Measurements from ENCODE around the gene CNOT1. TPM values are rescaled to one million over a fixed set of nuclear protein-coding genes. Genes with fewer than 3 reads are reported as not detected.

Gene CNOT1
- total RNA-seq, 1 experiment from 2014 or later, result 230 TPM

DNA sequence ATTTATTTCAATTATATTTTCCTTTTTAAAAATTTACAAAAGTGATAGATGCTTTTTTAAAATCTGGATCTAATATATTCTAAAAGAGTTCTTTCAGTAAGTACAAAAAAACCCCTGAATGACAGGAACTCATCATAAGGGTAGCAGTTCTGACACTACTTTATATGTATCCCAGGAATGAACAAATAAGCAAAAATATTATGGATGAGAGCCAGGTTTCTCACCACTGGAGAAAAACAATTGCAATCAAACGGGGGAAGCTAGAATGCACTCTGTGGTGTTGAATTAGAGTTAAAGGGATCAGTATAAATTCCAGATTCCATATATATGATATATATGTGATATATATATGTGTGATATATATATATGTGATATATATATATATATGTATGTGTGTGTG lies 152.8 kb downstream of the CNOT1 start:
- Histone ChIP-seq H3K4me2 (ENCODE audit: low read length) (no peak overlapping the region), H3K9me3 (ENCODE audit: control insufficient read depth in 1 of 2, insufficient read depth in 1 of 2, low read depth in 1 of 2, low read length in 2 of 2) (no peaks in the 10 kb centered on the region), H3K9ac (ENCODE audit: low read length) (no peak overlapping the region), H3K4me3 (replicated peaks in 1 of 2; ENCODE audit: low read depth in 1 of 2, low read length in 2 of 2) (no peak overlapping the region), H3K4me1 (ENCODE audit: control insufficient read depth in 1 of 2, insufficient read depth in 2 of 2, low read length in 2 of 2) (no peaks in the 10 kb centered on the region), H3K9me2 (ENCODE audit: insufficient read depth) (no peaks in the 10 kb centered on the region), H4K20me1 (ENCODE audit: insufficient read depth) (no peaks in the 10 kb centered on the region), H3K79me2 (ENCODE audit: insufficient read depth, low read length) (no peaks in the 10 kb centered on the region), H3K27ac (ENCODE audit: low read depth, low read length) (no peak overlapping the region), H2AFZ (ENCODE audit: low read depth, low read length, poor library complexity, severe bottlenecking) (no peak overlapping the region), H3K27me3 (ENCODE audit: insufficient read depth, low read length) (no peaks in the 10 kb centered on the region), H3K36me3 (ENCODE audit: control insufficient read depth in 1 of 2, insufficient read depth in 2 of 2, low read length in 2 of 2) (no peaks in the 10 kb centered on the region)
- ATAC-seq (no peak), DNase-seq (ENCODE audit: low read depth, low spot score) (no peak)
- ChIA-PET RAD21 (ENCODE audit: low non-redundant PET in 1 of 2, low total read pairs in 2 of 2, uncharacterized antibody in 2 of 2, unreplicated experiment in 2 of 2) (no interaction called here), CTCF (no interaction called here), POLR2A (no interaction called here)
- no TSS peak for BruUV-seq (replicated peaks)
- TF ChIP-seq, protein P1, sequence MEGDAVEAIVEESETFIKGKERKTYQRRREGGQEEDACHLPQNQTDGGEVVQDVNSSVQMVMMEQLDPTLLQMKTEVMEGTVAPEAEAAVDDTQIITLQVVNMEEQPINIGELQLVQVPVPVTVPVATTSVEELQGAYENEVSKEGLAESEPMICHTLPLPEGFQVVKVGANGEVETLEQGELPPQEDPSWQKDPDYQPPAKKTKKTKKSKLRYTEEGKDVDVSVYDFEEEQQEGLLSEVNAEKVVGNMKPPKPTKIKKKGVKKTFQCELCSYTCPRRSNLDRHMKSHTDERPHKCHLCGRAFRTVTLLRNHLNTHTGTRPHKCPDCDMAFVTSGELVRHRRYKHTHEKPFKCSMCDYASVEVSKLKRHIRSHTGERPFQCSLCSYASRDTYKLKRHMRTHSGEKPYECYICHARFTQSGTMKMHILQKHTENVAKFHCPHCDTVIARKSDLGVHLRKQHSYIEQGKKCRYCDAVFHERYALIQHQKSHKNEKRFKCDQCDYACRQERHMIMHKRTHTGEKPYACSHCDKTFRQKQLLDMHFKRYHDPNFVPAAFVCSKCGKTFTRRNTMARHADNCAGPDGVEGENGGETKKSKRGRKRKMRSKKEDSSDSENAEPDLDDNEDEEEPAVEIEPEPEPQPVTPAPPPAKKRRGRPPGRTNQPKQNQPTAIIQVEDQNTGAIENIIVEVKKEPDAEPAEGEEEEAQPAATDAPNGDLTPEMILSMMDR (IDR thresholded peaks at IDR 0.05 in 2 of 3, conservative IDR thresholded peaks at IDR 0.05 in 1 of 3; ENCODE audit: borderline replicate concordance in 1 of 3, insufficient read depth in 1 of 3, low read depth in 2 of 3, low read length in 2 of 3), result no peak
- TF ChIP-seq ZFX (IDR thresholded peaks at IDR 0.05) (no peak), SRF (IDR thresholded peaks at IDR 0.05; ENCODE audit: low read depth) (no peak), FOSL1 (IDR thresholded peaks at IDR 0.05; ENCODE audit: low read depth) (no peak), POLR2AphosphoS5 (IDR thresholded peaks at IDR 0.05; ENCODE audit: low read depth, low read length) (no peak), CEBPB (IDR thresholded peaks at IDR 0.05; ENCODE audit: low read depth) (no peak), SP1 (IDR thresholded peaks at IDR 0.05; ENCODE audit: low read depth) (no peak), ELF1 (IDR thresholded peaks at IDR 0.05; ENCODE audit: borderline replicate concordance, low read depth) (no peak), EZH2 (IDR thresholded peaks at IDR 0.05) (no peak), EGR1 (IDR thresholded peaks at IDR 0.05; ENCODE audit: low read depth) (no peak), POLR2A (IDR thresholded peaks at IDR 0.05; ENCODE audit: borderline replicate concordance, extremely low read depth, insufficient read depth, insufficient read length) (no peak), RAD21 (IDR thresholded peaks at IDR 0.05; ENCODE audit: low read depth) (no peak), TCF7L2 (IDR thresholded peaks at IDR 0.05; ENCODE audit: borderline replicate concordance, extremely low read depth, insufficient read depth, insufficient read length) (no peak), ZNF274 (IDR thresholded peaks at IDR 0.05; ENCODE audit: low read depth, low read length) (no peak), EZH2phosphoT487 (IDR thresholded peaks at IDR 0.05; ENCODE audit: borderline replicate concordance) (no peak), YY1 (IDR thresholded peaks at IDR 0.05; ENCODE audit: extremely low read depth, insufficient replicate concordance, low read depth, low read length) (no peak), JUND (IDR thresholded peaks at IDR 0.05) (no peak)
- TF ChIP-seq, protein P2, sequence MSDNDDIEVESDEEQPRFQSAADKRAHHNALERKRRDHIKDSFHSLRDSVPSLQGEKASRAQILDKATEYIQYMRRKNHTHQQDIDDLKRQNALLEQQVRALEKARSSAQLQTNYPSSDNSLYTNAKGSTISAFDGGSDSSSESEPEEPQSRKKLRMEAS (IDR thresholded peaks at IDR 0.05), result no peak
- TF ChIP-seq, protein P3, sequence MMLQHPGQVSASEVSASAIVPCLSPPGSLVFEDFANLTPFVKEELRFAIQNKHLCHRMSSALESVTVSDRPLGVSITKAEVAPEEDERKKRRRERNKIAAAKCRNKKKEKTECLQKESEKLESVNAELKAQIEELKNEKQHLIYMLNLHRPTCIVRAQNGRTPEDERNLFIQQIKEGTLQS (IDR thresholded peaks at IDR 0.05), result no peak
- TF ChIP-seq, protein P4, sequence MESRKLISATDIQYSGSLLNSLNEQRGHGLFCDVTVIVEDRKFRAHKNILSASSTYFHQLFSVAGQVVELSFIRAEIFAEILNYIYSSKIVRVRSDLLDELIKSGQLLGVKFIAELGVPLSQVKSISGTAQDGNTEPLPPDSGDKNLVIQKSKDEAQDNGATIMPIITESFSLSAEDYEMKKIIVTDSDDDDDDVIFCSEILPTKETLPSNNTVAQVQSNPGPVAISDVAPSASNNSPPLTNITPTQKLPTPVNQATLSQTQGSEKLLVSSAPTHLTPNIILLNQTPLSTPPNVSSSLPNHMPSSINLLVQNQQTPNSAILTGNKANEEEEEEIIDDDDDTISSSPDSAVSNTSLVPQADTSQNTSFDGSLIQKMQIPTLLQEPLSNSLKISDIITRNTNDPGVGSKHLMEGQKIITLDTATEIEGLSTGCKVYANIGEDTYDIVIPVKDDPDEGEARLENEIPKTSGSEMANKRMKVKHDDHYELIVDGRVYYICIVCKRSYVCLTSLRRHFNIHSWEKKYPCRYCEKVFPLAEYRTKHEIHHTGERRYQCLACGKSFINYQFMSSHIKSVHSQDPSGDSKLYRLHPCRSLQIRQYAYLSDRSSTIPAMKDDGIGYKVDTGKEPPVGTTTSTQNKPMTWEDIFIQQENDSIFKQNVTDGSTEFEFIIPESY (IDR thresholded peaks at IDR 0.05; ENCODE audit: extremely low read depth, insufficient replicate concordance, low read length), result no peak
- intact Hi-C loops (cut with micrococcal nuclease), result no loop called here

Measured in HCT116 (cell line).